BE2C (cell line): ENCODE data around the gene ERGIC3.
"Not testable (repeated sequence)": the region's sequence is repeated elsewhere in the genome, so short reads cannot be mapped to it uniquely, and the experiment has no call there.

Experiments used
- DNase-seq: peaks from one replicate; pipeline ENCODE4 v3.0.0-alpha.2; 2020
- H3K27me3 ChIP-seq: fragments of 250-450 bp; sonication (Bioruptor Pico); 2 replicates; pipeline ENCODE4 v1.5.1; 2020; ENCODE audit warnings: mild to moderate bottlenecking
- H3K36me3 ChIP-seq: fragments of 250-450 bp; sonication (Bioruptor Pico); 2 replicates; pipeline ENCODE4 v1.5.1; 2020; ENCODE audit warnings: mild to moderate bottlenecking
- H3K4me1 ChIP-seq: fragments of 250-450 bp; sonication (Bioruptor Pico); 2 replicates; pipeline ENCODE4 v1.5.1; 2020
- H3K4me3 ChIP-seq: 2 replicates; pipeline ENCODE4 v1.5.1; 2011; ENCODE audit warnings: low read depth, low read length
- H3K9me3 ChIP-seq: fragments of 250-450 bp; sonication (Bioruptor Pico); 2 replicates; pipeline ENCODE4 v1.5.1; 2020
- CTCF ChIP-seq: IDR thresholded peaks from 2 replicates; pipeline ENCODE4 v1.5.1; 2012; ENCODE audit warnings: mild to moderate bottlenecking, low read depth, low read length

ERGIC3 gene

GRCh38 chr20:35527122-35527769, 14.6 kb upstream of the ERGIC3 start:
- no peak overlapping the region for H3K4me3 ChIP-seq
- TF ChIP-seq CTCF = no peak
- no peaks in the 10 kb centered on the region for H3K9me3 ChIP-seq
- no peaks in the 10 kb centered on the region for H3K27me3 ChIP-seq
- H3K36me3 ChIP-seq = no peaks in the 10 kb centered on the region
- DNase-seq = no peak
- no peaks in the 10 kb centered on the region for H3K4me1 ChIP-seq

GRCh38 chr20:35529552-35529951, 12.3 kb upstream of the ERGIC3 start, which contains the start of gene C20orf173:
TSS of gene C20orf173 (minus strand) at chr20:35529652. CDS start at chr20:35529373, 279 bp downstream.
- no peak for TF ChIP-seq CTCF
- no peak for DNase-seq
- Histone ChIP-seq H3K36me3 (no peaks in the 10 kb centered on the region), H3K4me1 (no peaks in the 10 kb centered on the region), H3K27me3 (no peaks in the 10 kb centered on the region), H3K4me3 (no peak within 1 kb of the TSS), H3K9me3 (no peaks in the 10 kb centered on the region)

- H3K4me3 ChIP-seq = no peak overlapping the region
- no peak for TF ChIP-seq CTCF
- DNase-seq = peak; percentile 47
- peaks cover 3% of the 10 kb centered on the region for H3K4me1 ChIP-seq
- peaks cover 11% of the 10 kb centered on the region for H3K36me3 ChIP-seq
- H3K27me3 ChIP-seq = no peaks in the 10 kb centered on the region
- no peaks in the 10 kb centered on the region for H3K9me3 ChIP-seq
Measured at GRCh38 chr20:35539756-35540212, 2.1 kb upstream of the ERGIC3 start.

GRCh38 chr20:35541118-35541782, 628 bp upstream of the ERGIC3 start:
- no peaks in the 10 kb centered on the region for H3K9me3 ChIP-seq
- no peak for TF ChIP-seq CTCF
- peak overlapping the region; percentile 77 for H3K4me3 ChIP-seq
- no peaks in the 10 kb centered on the region for H3K27me3 ChIP-seq
- DNase-seq = no peak
- H3K4me1 ChIP-seq = peaks cover 3% of the 10 kb centered on the region
- H3K36me3 ChIP-seq = peaks cover 11% of the 10 kb centered on the region

GRCh38 chr20:35542990-35543389, 1.1 kb downstream of the ERGIC3 start:
- Histone ChIP-seq H3K9me3 (no peaks in the 10 kb centered on the region), H3K4me3 (no peak overlapping the region; the same call in 1 of the 2 replicates), H3K36me3 (peaks cover 11% of the 10 kb centered on the region), H3K4me1 (peaks cover 3% of the 10 kb centered on the region), H3K27me3 (no peaks in the 10 kb centered on the region)
- no peak for TF ChIP-seq CTCF
- DNase-seq = no peak

GRCh38 chr20:35544436-35544835, 2.6 kb downstream of the ERGIC3 start:
- no peak for TF ChIP-seq CTCF
- peaks cover 3% of the 10 kb centered on the region for H3K4me1 ChIP-seq
- no peaks in the 10 kb centered on the region for H3K9me3 ChIP-seq
- no peak overlapping the region for H3K4me3 ChIP-seq
- no peak for DNase-seq
- H3K27me3 ChIP-seq = no peaks in the 10 kb centered on the region
- peaks cover 22% of the 10 kb centered on the region for H3K36me3 ChIP-seq

- not testable (repeated sequence) for H3K27me3 ChIP-seq, H3K4me3 ChIP-seq, H3K4me1 ChIP-seq, H3K9me3 ChIP-seq, DNase-seq
- H3K36me3 ChIP-seq = peaks cover 22% of the 10 kb centered on the region
Measured at GRCh38 chr20:35544941-35545340, 3.1 kb downstream of the ERGIC3 start.
